ENCODE results near the gene OR4S2.

Gene OR4S2

GRCh38 chr11:55648027-55648426, at the start of gene OR4S2:
Gene OR4S2, plus strand, starts transcription at chr11:55648327. Its CDS starts 2,577 bp downstream, at chr11:55650904.
- no peak for DNase-seq (ENCODE audit: low read depth)

- DNase-seq (ENCODE audit: low read depth): no peak
Measured at GRCh38 chr11:55607545-55607944, 40.6 kb upstream of the OR4S2 start, which contains the start of gene OR4C11. Gene OR4C11, minus strand, starts transcription at chr11:55607645. Its CDS starts 3,272 bp downstream, at chr11:55604373.

- DNase-seq (ENCODE audit: low read depth): no peak
Measured at GRCh38 chr11:55624531-55624930, 23.6 kb upstream of the OR4S2 start.

GRCh38 chr11:55634813-55635212, 13.3 kb upstream of the OR4S2 start, which contains the start of gene OR4P4:
Gene OR4P4, plus strand, starts transcription at chr11:55635113.
- no peak for DNase-seq (ENCODE audit: low read depth)

- no peak for DNase-seq (ENCODE audit: low read depth)
Measured at GRCh38 chr11:55652560-55652959, 4.4 kb downstream of the OR4S2 start.

GRCh38 chr11:55655096-55655495, 7.0 kb downstream of the OR4S2 start:
- DNase-seq (ENCODE audit: low read depth): no peak

- DNase-seq (ENCODE audit: low read depth): no peak
Measured at GRCh38 chr11:55658031-55658573, 10.0 kb downstream of the OR4S2 start.

- DNase-seq (ENCODE audit: low read depth): no peak
Measured at GRCh38 chr11:55658608-55659007, 10.5 kb downstream of the OR4S2 start.

GRCh38 chr11:55661901-55662300, 13.8 kb downstream of the OR4S2 start, which contains the start of gene OR4C6:
Gene OR4C6, plus strand, starts transcription at chr11:55662201. Its CDS starts 2,966 bp downstream, at chr11:55665167.
- DNase-seq (ENCODE audit: low read depth): no peak

GRCh38 chr11:55669376-55669775, 21.2 kb downstream of the OR4S2 start:
- DNase-seq (ENCODE audit: low read depth): no peak

- no peak for DNase-seq (ENCODE audit: low read depth)
Measured at GRCh38 chr11:55673860-55674259, 25.7 kb downstream of the OR4S2 start.

GRCh38 chr11:55697817-55698216, 49.7 kb downstream of the OR4S2 start:
- DNase-seq (ENCODE audit: low read depth): no peak

- DNase-seq (ENCODE audit: low read depth): no peak
Measured at GRCh38 chr11:55701429-55701828, 53.3 kb downstream of the OR4S2 start.

All from HS-27A (cell line).